ENCODE measurements around the gene CTAG2.

GRCh38 chrX:154696676-154697045 is 43.3 kb upstream of the CTAG2 start:
- no peak for TF ChIP-seq CTCF (IDR thresholded peaks at IDR 0.05; ENCODE audit: poor library complexity, severe bottlenecking)
- no peak for TF ChIP-seq SMC3 (conservative IDR thresholded peaks at IDR 0.05; ENCODE audit: poor library complexity)
- TF ChIP-seq MXI1 (conservative IDR thresholded peaks at IDR 0.05; ENCODE audit: poor library complexity, severe bottlenecking), result no peak
- TF ChIP-seq EZH2 (IDR thresholded peaks at IDR 0.05; ENCODE audit: borderline replicate concordance, insufficient read depth, low read length, poor library complexity, severe bottlenecking), result no peak
- no peak for TF ChIP-seq POLR2AphosphoS5 (IDR thresholded peaks at IDR 0.05)
- no peak for TF ChIP-seq REST (IDR thresholded peaks at IDR 0.05; ENCODE audit: borderline replicate concordance)
- TF ChIP-seq EP300 (conservative IDR thresholded peaks at IDR 0.05; ENCODE audit: poor library complexity, severe bottlenecking), result no peak
- TF ChIP-seq TAF1 (IDR thresholded peaks at IDR 0.05; ENCODE audit: low read depth), result no peak
- TF ChIP-seq RAD21 (conservative IDR thresholded peaks at IDR 0.05), result no peak
